K562 (cell line): ENCODE results near the gene CDC20B. TPM values are rescaled to one million over a fixed set of nuclear protein-coding genes. Genes with fewer than 3 reads are reported as not detected.

Experiments used
- ATAC-seq: fragments of 200-7000 bp; cut with Tn5 transposase; 3 replicates; pipeline ENCODE4 v1.9.1; 2020; ENCODE audit warnings: moderate library complexity
- BruUV-seq: library from RNA; stranded (reverse); fragments of 400-500 nt; replicated peaks from 2 replicates; lab custom pipeline; 2021; lab: Mats Ljungman, UMichigan
- CTCF ChIA-PET: fragments of 300-600 bp; formaldehyde crosslinking; extraction: SDS; loops from one replicate; lab custom pipeline; 2021; ENCODE audit warnings: low intra/inter-chr PET ratio; lab: Yijun Ruan, JAX
- POLR2A ChIA-PET: fragments of 300-600, 350-650 bp; sonication (Branson Sonifier 250); formaldehyde crosslinking; extraction: SDS; loops from one replicate; lab custom pipeline; 2021; ENCODE audit warnings: antibody characterized with exemption, inconsistent platforms; lab: Yijun Ruan, JAX
- DNase-seq, 4 experiments: peaks; one replicate each; pipeline versions ENCODE4 v3.0.0 to v3.0.0-alpha.2; 2011 to 2018; ENCODE audit warnings: low spot score in 3 of 4, mixed read lengths in 3 of 4; ENCODE audit errors: extremely low read depth in 1 of 4
- FAIRE-seq: peaks from 2 replicates; lab custom pipeline; 2011; peaks lifted over from hg19 to GRCh38; lab: Jason Lieb, UNC
- H2AFZ ChIP-seq: 2 replicates; pipeline ENCODE4 v1.6.0; 2011; ENCODE audit warnings: low read depth, low read length, control low read depth, inconsistent platforms
- H3K27ac ChIP-seq: fragments of 200-600 bp; 3 replicates; pipeline ENCODE4 v1.8.0; 2011; ENCODE audit warnings: low read depth, mild to moderate bottlenecking, control low read depth, inconsistent platforms, low read length, moderate library complexity, mixed read lengths; ENCODE audit errors: extremely low read depth
- H3K27me3 ChIP-seq, 2 experiments: fragments of 300-600 bp in 1 of 2; 2 replicates in 1 of 2; 3 replicates in 1 of 2; pipeline versions ENCODE4 v1.6.0 to v1.8.0; 2011; ENCODE audit warnings: inconsistent platforms in 2 of 2, low read length in 2 of 2, mild to moderate bottlenecking in 1 of 2, mixed read lengths in 1 of 2, moderate library complexity in 1 of 2; ENCODE audit not compliant: control insufficient read depth in 2 of 2, insufficient read depth in 2 of 2
- H3K36me3 ChIP-seq: fragments of 300-600 bp; 3 replicates; pipeline ENCODE4 v1.8.0; 2011; ENCODE audit warnings: mild to moderate bottlenecking, low read length, inconsistent platforms; ENCODE audit not compliant: control insufficient read depth, insufficient read depth
- H3K4me1 ChIP-seq, 2 experiments: fragments of 200-600 bp in 1 of 2; replicated peaks in 1 of 2; 2 replicates in 1 of 2; 3 replicates in 1 of 2; pipeline versions ENCODE4 v1.5.1 to v1.8.0; 2011; ENCODE audit warnings: inconsistent platforms in 2 of 2, low read length in 2 of 2, mild to moderate bottlenecking in 1 of 2, mixed read lengths in 1 of 2, moderate library complexity in 1 of 2; ENCODE audit not compliant: control insufficient read depth in 2 of 2, insufficient read depth in 2 of 2
- H3K4me2 ChIP-seq: 2 replicates; pipeline ENCODE4 v1.6.1; 2011; ENCODE audit warnings: low read length, control low read depth, inconsistent platforms, mixed read lengths; ENCODE audit not compliant: insufficient read depth
- H3K4me3 ChIP-seq: fragments of 200-600 bp; sonication (generic), shearing (Covaris generic); 2 replicates; pipeline ENCODE4 v1.5.1; 2016; ENCODE audit warnings: control low read depth, inconsistent platforms
- H3K79me2 ChIP-seq: fragments of 200-600 bp; 3 replicates; pipeline ENCODE4 v1.8.0; 2011; ENCODE audit warnings: low read length, inconsistent platforms; ENCODE audit not compliant: control insufficient read depth, insufficient read depth
- H3K9ac ChIP-seq, 2 experiments: 2 replicates each; pipeline versions ENCODE4 v1.6.0 to v1.6.1; 2011; ENCODE audit warnings: low read depth in 2 of 2, low read length in 2 of 2, control low read depth in 1 of 2, inconsistent platforms in 1 of 2, mild to moderate bottlenecking in 1 of 2, mixed read lengths in 1 of 2; ENCODE audit not compliant: insufficient read depth in 1 of 2
- H3K9me1 ChIP-seq: one replicate; pipeline ENCODE4 v1.6.0; 2011; ENCODE audit warnings: inconsistent platforms, mild to moderate bottlenecking, low read length, moderate library complexity; ENCODE audit not compliant: control insufficient read depth, insufficient read depth
- H3K9me3 ChIP-seq: replicated peaks from 2 replicates; pipeline ENCODE4 v1.5.1; 2011; ENCODE audit warnings: low read depth, low read length, inconsistent platforms; ENCODE audit not compliant: control insufficient read depth, insufficient read depth
- H4K20me1 ChIP-seq: replicated peaks from 2 replicates; pipeline ENCODE4 v1.6.1; 2011; ENCODE audit warnings: low read length, inconsistent platforms, mixed read lengths; ENCODE audit not compliant: control insufficient read depth, insufficient read depth
- ARHGAP35 ChIP-seq: fragments of 450-650 bp; IDR thresholded peaks from 2 replicates; pipeline ENCODE4 v1.6.1; 2018; ENCODE audit not compliant: partially characterized antibody
- FOXK1 ChIP-seq: sonication (generic); formaldehyde crosslinking; IDR thresholded peaks from 2 replicates; pipeline ENCODE4 v1.8.0; 2022; ENCODE audit warnings: missing genetic modification reagents, mild to moderate bottlenecking, borderline replicate concordance
- HNRNPLL ChIP-seq: fragments of 200-400 bp; formaldehyde crosslinking; IDR thresholded peaks from 2 replicates; pipeline ENCODE4 v1.6.1; 2017; ENCODE audit warnings: low read length, low read depth, mild to moderate bottlenecking; ENCODE audit not compliant: poor library complexity, severe bottlenecking
- MEF2A ChIP-seq: IDR thresholded peaks from 2 replicates; pipeline ENCODE4 v1.6.1; 2011; ENCODE audit warnings: low read depth, mild to moderate bottlenecking, low read length, moderate library complexity; ENCODE audit not compliant: control insufficient read depth
- RBFOX2 ChIP-seq: fragments of 200-400 bp; formaldehyde crosslinking; IDR thresholded peaks from 2 replicates; pipeline ENCODE4 v1.6.1; 2017; ENCODE audit warnings: low read depth, mild to moderate bottlenecking, low read length, moderate library complexity
- RBM25 ChIP-seq: fragments of 200-400 bp; formaldehyde crosslinking; IDR thresholded peaks from 2 replicates; pipeline ENCODE4 v1.6.1; 2018; ENCODE audit warnings: low read length, low read depth, moderate library complexity; ENCODE audit not compliant: severe bottlenecking
- SMARCA4 ChIP-seq: fragments of 450-650 bp; IDR thresholded peaks from 2 replicates; pipeline ENCODE4 v1.6.1; 2016
- TAF7 ChIP-seq: fragments of 450-650 bp; IDR thresholded peaks from 2 replicates; pipeline ENCODE4 v1.6.1; 2016; ENCODE audit warnings: missing genetic modification characterization, missing compliant biosample characterization
- TEAD1 ChIP-seq, 2 experiments: fragments of 450-650 bp in 1 of 2; sonication (generic) in 1 of 2; formaldehyde crosslinking; IDR thresholded peaks; 2 replicates each; pipeline versions ENCODE4 v1.4.0 to v1.8.0; 2020 to 2022; ENCODE audit warnings: mild to moderate bottlenecking in 2 of 2, missing genetic modification reagents in 1 of 2
- WGBS: fragments of 100-300 bp; shearing (Covaris generic); methylation state at CpG from one replicate; pipeline ENCODE4 v1.1.6; 2016; ENCODE audit warnings: low coverage, mixed read lengths; ENCODE audit not compliant: insufficient coverage; ENCODE audit errors: missing lambda C conversion rate; 5-methylcytosine and 5-hydroxymethylcytosine counted together
- in situ Hi-C: fragments of 300-500 bp; cut with MboI; formaldehyde crosslinking; loops from 4 replicates; pipeline ENCODE4 v1.15.0; 2018; ENCODE audit warnings: inconsistent platforms, mixed read lengths
- intact Hi-C: fragments of 100-400 bp; cut with micrococcal nuclease; formaldehyde crosslinking; loops from 2 replicates; pipeline ENCODE4 v1.14.2; 2022
- polyA plus RNA-seq, 8 experiments: library from polyadenylated mRNA; depleted of rRNA in 4 of 8; stranded (reverse) in 5 of 8; unstranded in 3 of 8; fragments of >200 nt; fragmentation: Nextera tagmentation in 2 of 8; fragmentation: Illumina TruSeq in 1 of 8; extraction: Ambion mirVana in 2 of 8; extraction: Trizol in 1 of 8; gene quantifications; 2 replicates each; pipeline versions ENCODE4 v1.2.1 to v1.2.3, GENCODE V29; 2011 to 2014; ENCODE audit warnings: inconsistent platforms in 1 of 8, missing spikeins in 1 of 8
- total RNA-seq, 7 experiments: library from RNA; depleted of rRNA in 6 of 7; stranded (reverse); fragments of >200 nt in 6 of 7; fragmentation: Illumina TruSeq in 2 of 7; extraction: Trizol in 2 of 7; gene quantifications; 2 replicates each; pipeline versions ENCODE4 v1.2.1 to v1.2.3, GENCODE V29; 2011 to 2021; ENCODE audit warnings: low replicate concordance in 1 of 7
- TF ChIP-seq, protein P1 (sequence below): sonication (generic); formaldehyde crosslinking; IDR thresholded peaks from 2 replicates; pipeline ENCODE4 v1.8.1; 2023; ENCODE audit warnings: mild to moderate bottlenecking, missing genetic modification reagents, moderate library complexity
- TF ChIP-seq, protein P2 (sequence below): IDR thresholded peaks from 2 replicates; pipeline ENCODE4 v1.6.1; 2016; ENCODE audit warnings: missing genetic modification characterization, missing compliant biosample characterization

Gene CDC20B
- total and polyA plus RNA-seq, 9 of the 15 experiments (the other 6 are each of a cell fraction or from before 2014, with no cell fraction given), result 0.04 TPM; not detected in 8

GRCh38 chr5:55176176-55176818 is 3.3 kb upstream of the CDC20B start (continued):
- TF ChIP-seq, protein P1, sequence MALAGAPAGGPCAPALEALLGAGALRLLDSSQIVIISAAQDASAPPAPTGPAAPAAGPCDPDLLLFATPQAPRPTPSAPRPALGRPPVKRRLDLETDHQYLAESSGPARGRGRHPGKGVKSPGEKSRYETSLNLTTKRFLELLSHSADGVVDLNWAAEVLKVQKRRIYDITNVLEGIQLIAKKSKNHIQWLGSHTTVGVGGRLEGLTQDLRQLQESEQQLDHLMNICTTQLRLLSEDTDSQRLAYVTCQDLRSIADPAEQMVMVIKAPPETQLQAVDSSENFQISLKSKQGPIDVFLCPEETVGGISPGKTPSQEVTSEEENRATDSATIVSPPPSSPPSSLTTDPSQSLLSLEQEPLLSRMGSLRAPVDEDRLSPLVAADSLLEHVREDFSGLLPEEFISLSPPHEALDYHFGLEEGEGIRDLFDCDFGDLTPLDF (CRISPR knock-in tag), result peak; percentile 54; the same call in 1 of the 2 replicates
- TF ChIP-seq TAF7 (tag), result no peak
- TF ChIP-seq ARHGAP35, result no peak
- peak; percentile 67 for TF ChIP-seq HNRNPLL
- no peak for TF ChIP-seq MEF2A
- TF ChIP-seq RBFOX2, result peak; percentile 67
- 0 out of 4 replicates have a peak, but pooled peaks of 1 of the 2 experiments have one; percentile 33 for TF ChIP-seq TEAD1 (CRISPR knock-in tag; IDR thresholded peaks at IDR 0.05)
- TF ChIP-seq RBM25, result no peak
- 0 out of 2 replicates have a peak, but pooled peaks have one; percentile 13 for TF ChIP-seq SMARCA4

GRCh38 chr5:55175781-55176175 is 2.8 kb upstream of the CDC20B start:
- peak overlapping the region; percentile 28; the same call in 1 of the 2 replicates for H3K4me3 ChIP-seq
- H3K9me3 ChIP-seq, result no peaks in the 10 kb centered on the region
- 31% methylated on average over 7 of the region's 7 CpGs for WGBS
- peak overlapping the region; percentile 77 for H3K4me2 ChIP-seq
- no peaks in the 10 kb centered on the region for H3K9me1 ChIP-seq
- in situ Hi-C loops, result loop anchor here (10.0 kb wide), 1 partner anchor 519 kb away; no protein-coding TSS in a partner anchor
- peaks cover 11 to 27% of the 10 kb centered on the region in 2 experiments for H3K4me1 ChIP-seq
- intact Hi-C loops, result loop anchor here (10.0 kb wide), 2 partner anchors 129 to 1029 kb away; partner anchors contain the start of genes DHX29 and MTREX
- no peaks in the 10 kb centered on the region for H3K36me3 ChIP-seq
- no peak for DNase-seq
- no peak for TF ChIP-seq FOXK1 (CRISPR knock-in tag)
- TF ChIP-seq, protein P2, sequence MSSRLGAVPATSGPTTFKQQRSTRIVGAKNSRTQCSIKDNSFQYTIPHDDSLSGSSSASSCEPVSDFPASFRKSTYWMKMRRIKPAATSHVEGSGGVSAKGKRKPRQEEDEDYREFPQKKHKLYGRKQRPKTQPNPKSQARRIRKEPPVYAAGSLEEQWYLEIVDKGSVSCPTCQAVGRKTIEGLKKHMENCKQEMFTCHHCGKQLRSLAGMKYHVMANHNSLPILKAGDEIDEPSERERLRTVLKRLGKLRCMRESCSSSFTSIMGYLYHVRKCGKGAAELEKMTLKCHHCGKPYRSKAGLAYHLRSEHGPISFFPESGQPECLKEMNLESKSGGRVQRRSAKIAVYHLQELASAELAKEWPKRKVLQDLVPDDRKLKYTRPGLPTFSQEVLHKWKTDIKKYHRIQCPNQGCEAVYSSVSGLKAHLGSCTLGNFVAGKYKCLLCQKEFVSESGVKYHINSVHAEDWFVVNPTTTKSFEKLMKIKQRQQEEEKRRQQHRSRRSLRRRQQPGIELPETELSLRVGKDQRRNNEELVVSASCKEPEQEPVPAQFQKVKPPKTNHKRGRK, result peak; percentile 42; the same call in 1 of the 2 replicates
- TF ChIP-seq, all 486 proteins: peak for 1
- ChIA-PET POLR2A (interaction anchor here (0.9 kb wide), 3 partner anchors 12 to 16 kb away, joined by 3 read pairs; partner anchors contain the start of gene GPX8), CTCF (no interaction called here)
- H3K27ac ChIP-seq, result no peak overlapping the region
- H4K20me1 ChIP-seq, result no peaks in the 10 kb centered on the region
- H3K79me2 ChIP-seq, result no peaks in the 10 kb centered on the region
- BruUV-seq, result no TSS peak
- H3K9ac ChIP-seq, result no peak overlapping the region; a peak in 1 of 4 replicates
- FAIRE-seq (no peak), ATAC-seq (no peak)
- H3K27me3 ChIP-seq, result no peaks in the 10 kb centered on the region
- H2AFZ ChIP-seq, result peak overlapping the region; percentile 89
